Hematopoietic multipotent progenitor cell treated with erythropoietin and hydrocortisone succinate and interleukin-3 and kit ligand, for 6 days (in vitro differentiated cells): ENCODE results near the gene CCP110.
A peak's percentile ranks its signal among the peaks of the same experiment; 100 is the strongest.

Experiments
- DNase-seq: peaks from one replicate; pipeline ENCODE4 v3.0.0-alpha.2; 2015

Gene CCP110

GRCh38 chr16:19555186-19555937 lies 31.6 kb downstream of the CCP110 start, which contains the start of gene VPS35L:
VPS35L (plus strand) TSS chr16:19555703; CDS start chr16:19555730, 27 bp downstream.
- peak; percentile 98 for DNase-seq

- DNase-seq, result peak; percentile 90
Measured at GRCh38 chr16:19555938-19556771, 32.4 kb downstream of the CCP110 start.

GRCh38 chr16:19559242-19559910 lies 35.6 kb downstream of the CCP110 start:
- peak; percentile 87 for DNase-seq

- no peak for DNase-seq
Measured at GRCh38 chr16:19560078-19560477, 36.3 kb downstream of the CCP110 start.

- DNase-seq, result no peak
Measured at GRCh38 chr16:19563377-19563776, 39.6 kb downstream of the CCP110 start.

- no peak for DNase-seq
Measured at GRCh38 chr16:19566362-19566761, 42.6 kb downstream of the CCP110 start.

GRCh38 chr16:19567560-19567959 lies 43.8 kb downstream of the CCP110 start:
- no peak for DNase-seq

- no peak for DNase-seq
Measured at GRCh38 chr16:19573997-19574396, 50.3 kb downstream of the CCP110 start.

- DNase-seq, result peak; percentile 69
Measured at GRCh38 chr16:19574615-19575014, 50.9 kb downstream of the CCP110 start.

- no peak for DNase-seq
Measured at GRCh38 chr16:19578378-19578971, 54.7 kb downstream of the CCP110 start.

GRCh38 chr16:19582050-19582831 lies 58.5 kb downstream of the CCP110 start:
- no peak for DNase-seq

- DNase-seq, result peak; percentile 67
Measured at GRCh38 chr16:19583665-19584300, 60.0 kb downstream of the CCP110 start.

- DNase-seq, result no peak
Measured at GRCh38 chr16:19588661-19589060, 64.9 kb downstream of the CCP110 start.

- DNase-seq, result no peak
Measured at GRCh38 chr16:19589106-19589505, 65.4 kb downstream of the CCP110 start.

- no peak for DNase-seq
Measured at GRCh38 chr16:19589771-19590302, 66.1 kb downstream of the CCP110 start.

- no peak for DNase-seq
Measured at GRCh38 chr16:19595043-19595767, 71.5 kb downstream of the CCP110 start.

GRCh38 chr16:19598805-19599510 lies 75.2 kb downstream of the CCP110 start:
- DNase-seq, result no peak

- DNase-seq, result no peak
Measured at GRCh38 chr16:19599968-19600716, 76.4 kb downstream of the CCP110 start.
